HG03442 (cell line): ENCODE measurements around the gene HBD.
A peak's percentile ranks its signal among the peaks of the same experiment; 100 is the strongest.

Experiments used
- ATAC-seq: cut with Tn5 transposase; IDR thresholded peaks from one replicate; pipeline ENCODE4 v1.9.1; 2021; ENCODE audit warnings: mild to moderate bottlenecking, moderate library complexity; ENCODE audit not compliant: unreplicated experiment

The HBD gene

GRCh38 chr11:5233307-5233706 is 976 bp downstream of the HBD start:
- no peak for ATAC-seq

DNA sequence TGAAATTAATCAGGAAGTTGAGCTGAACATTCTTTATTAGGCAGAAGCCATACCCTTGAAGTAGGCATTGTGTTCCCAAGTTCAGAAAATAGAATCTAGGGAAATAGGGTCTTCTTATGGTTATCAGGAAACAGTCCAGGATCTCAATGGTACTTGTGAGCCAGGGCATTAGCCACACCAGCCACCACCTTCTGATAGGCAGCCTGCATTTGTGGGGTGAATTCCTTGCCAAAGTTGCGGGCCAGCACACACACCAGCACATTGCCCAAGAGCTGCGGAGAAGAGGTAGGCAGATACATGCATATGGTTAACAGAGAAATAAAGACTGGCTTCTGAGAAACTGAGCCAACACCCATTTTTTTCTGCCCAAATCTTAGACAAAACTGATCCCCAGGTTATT is 1.5 kb downstream of the HBD start:
- ATAC-seq = no peak

DNA sequence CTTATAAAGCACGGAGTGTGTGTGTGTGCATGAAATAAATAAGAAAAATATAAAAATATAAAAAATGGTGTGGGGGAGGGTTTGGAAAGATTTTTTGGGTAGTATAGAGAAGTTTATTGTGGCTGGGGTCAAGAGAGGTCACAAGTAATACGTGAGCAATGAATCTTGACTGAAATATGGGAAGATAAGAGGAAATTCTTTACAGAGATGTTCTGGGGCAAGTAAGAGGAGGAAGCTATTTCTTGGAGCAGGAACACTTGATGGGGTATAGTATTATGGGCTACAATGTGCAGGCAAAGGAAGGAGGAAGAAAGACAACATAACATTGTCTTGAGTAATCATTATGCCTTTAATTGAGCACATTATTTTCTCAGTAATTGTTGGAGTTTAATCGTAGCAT is 2.1 kb downstream of the HBD start:
- no peak for ATAC-seq

DNA sequence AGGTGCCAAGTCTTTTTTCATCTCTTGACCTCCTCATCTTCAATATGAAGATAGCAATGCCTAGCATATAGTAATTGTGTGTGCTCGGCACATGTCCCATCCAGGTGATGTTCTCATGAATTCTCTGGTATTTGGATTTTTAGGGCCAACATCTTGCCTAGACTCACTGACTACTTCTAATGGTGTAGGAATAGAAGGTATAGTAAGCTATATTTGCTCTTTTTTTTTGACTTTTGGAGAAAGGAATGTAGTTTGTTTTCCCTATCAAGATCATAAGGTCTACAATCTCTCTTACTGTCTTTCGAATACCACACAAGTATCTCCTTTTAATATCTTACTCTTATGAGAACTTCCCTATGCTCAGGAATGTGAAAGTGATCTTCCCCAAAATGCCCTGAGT is 3.2 kb downstream of the HBD start:
- no peak for ATAC-seq

GRCh38 chr11:5230266-5230665 is 4.0 kb downstream of the HBD start:
- no peak for ATAC-seq

GRCh38 chr11:5229796-5230195 is 4.5 kb downstream of the HBD start:
- ATAC-seq = no peak

GRCh38 chr11:5229356-5229755 is 4.9 kb downstream of the HBD start:
- no peak for ATAC-seq

- ATAC-seq = no peak
Observed at GRCh38 chr11:5228124-5228523, 6.2 kb downstream of the HBD start.

GRCh38 chr11:5227681-5228080 is 6.6 kb downstream of the HBD start:
- no peak for ATAC-seq

- no peak for ATAC-seq
Observed at GRCh38 chr11:5226732-5227310, 7.5 kb downstream of the HBD start, which contains the start of gene HBB. TSS of gene HBB (minus strand) at chr11:5227071. CDS start at chr11:5227021, 50 bp downstream.

- ATAC-seq = no peak
Observed at GRCh38 chr11:5225480-5225871, 8.8 kb downstream of the HBD start.

DNA sequence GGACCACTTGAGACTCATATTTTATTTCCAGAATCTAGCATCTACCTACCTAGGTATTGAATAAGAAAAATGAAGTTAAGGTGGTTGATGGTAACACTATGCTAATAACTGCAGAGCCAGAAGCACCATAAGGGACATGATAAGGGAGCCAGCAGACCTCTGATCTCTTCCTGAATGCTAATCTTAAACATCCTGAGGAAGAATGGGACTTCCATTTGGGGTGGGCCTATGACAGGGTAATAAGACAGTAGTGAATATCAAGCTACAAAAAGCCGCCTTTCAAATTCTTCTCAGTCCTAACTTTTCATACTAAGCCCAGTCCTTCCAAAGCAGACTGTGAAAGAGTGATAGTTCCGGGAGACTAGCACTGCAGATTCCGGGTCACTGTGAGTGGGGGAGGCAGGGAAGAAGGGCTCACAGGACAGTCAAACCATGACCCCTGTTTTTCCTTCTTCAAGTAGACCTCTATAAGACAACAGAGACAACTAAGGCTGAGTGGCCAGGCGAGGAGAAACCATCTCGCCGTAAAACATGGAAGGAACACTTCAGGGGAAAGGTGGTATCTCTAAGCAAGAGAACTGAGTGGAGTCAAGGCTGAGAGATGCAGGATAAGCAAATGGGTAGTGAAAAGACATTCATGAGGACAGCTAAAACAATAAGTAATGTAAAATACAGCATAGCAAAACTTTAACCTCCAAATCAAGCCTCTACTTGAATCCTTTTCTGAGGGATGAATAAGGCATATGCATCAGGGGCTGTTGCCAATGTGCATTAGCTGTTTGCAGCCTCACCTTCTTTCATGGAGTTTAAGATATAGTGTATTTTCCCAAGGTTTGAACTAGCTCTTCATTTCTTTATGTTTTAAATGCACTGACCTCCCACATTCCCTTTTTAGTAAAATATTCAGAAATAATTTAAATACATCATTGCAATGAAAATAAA is 9.5 kb downstream of the HBD start:
- no peak for ATAC-seq

- ATAC-seq = no peak
Observed at GRCh38 chr11:5223686-5224085, 10.6 kb downstream of the HBD start.

DNA sequence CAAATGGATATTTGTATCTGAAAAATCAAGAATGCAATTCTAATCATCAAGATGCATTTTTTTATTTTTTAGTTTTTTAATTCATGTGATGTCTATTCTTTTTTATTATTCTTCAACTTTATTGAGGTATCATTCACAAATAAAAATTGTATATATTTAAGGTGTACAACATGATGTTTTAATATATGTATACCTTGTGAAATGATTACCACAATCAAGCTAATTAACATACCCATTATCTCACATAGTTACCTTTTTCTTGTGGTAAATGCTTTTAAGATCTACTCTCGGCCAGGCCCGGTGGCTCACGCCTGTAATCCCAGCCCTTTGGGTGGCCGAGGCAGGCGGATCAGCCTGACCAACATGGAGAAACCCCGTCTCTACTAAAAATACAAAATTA is 11.1 kb downstream of the HBD start:
- no peak for ATAC-seq

- no peak for ATAC-seq
Observed at GRCh38 chr11:5210376-5210885, 23.9 kb downstream of the HBD start.

DNA sequence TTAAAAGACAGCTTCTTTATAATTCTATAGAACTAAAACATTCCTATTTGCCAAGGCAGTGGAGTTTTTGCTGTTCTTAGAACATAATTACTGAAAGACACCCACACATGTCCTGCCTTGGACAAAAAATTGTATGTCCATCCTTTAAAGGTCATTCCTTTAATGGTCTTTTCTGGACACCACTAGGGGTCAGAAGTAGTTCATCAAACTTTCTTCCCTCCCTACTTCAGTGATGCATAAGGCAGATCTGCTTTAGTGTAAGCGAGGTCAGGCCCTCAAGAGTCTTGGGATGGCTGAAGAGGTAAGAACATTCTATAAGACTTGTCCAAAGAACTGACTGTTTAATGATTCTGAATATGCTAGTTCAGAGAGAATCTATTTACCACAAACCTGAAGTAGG is 29.5 kb downstream of the HBD start:
- ATAC-seq = peak; percentile 53

GRCh38 chr11:5203366-5203765 is 30.9 kb downstream of the HBD start:
- ATAC-seq = no peak

GRCh38 chr11:5200582-5200981 is 33.7 kb downstream of the HBD start, which contains the start of gene OR51V1:
TSS of gene OR51V1 (minus strand) at chr11:5200682. CDS start at chr11:5200682, 0 bp downstream.
- no peak for ATAC-seq

- ATAC-seq = no peak
Observed at GRCh38 chr11:5198285-5198684, 36.0 kb downstream of the HBD start.

DNA sequence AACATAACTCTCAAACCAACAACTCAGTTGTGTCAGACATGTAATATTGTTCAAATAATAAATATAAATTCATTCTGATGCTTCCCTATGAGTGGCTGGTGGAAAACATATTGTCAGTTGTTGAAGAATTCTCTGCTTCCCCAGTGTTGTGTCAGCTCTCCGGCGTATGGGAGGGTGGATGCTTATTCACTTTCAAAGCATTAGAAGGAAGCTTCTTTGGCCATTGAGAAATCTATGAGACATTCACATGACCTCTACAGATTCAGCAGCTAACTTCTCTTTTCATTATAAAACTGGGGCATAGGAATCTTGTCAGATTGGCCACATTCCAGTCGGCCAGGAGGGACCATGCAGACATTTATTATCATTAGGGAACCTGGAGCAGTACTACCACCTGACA is 36.7 kb downstream of the HBD start:
- no peak for ATAC-seq

DNA sequence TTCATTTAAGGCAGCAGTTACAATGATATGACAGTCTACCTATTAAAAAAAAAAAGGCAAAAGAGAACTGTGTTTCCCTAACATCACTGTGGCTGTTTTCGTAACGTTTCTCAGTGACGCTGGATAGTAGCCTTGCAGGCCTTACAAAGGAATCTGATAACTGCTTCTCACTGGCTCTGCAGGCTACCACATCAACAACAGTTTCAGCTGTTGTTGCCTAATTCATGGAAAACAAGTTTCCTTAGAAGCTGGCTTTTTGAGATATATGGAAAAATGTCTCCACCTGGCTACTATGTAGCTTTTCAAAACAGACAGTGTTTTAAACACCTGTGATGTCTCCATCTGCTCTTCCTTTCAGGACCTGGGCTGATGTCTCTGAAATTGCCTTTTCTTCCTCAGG is 37.6 kb downstream of the HBD start:
- no peak for ATAC-seq

GRCh38 chr11:5196067-5196466 is 38.2 kb downstream of the HBD start:
- no peak for ATAC-seq
